GM12873 (cell line): ENCODE data around the gene GFOD1.

ENCODE experiments used
- TF ChIP-seq, protein P1 (sequence below): IDR thresholded peaks from 2 replicates; pipeline ENCODE4 v1.5.1; 2012; ENCODE audit warnings: low read depth, mild to moderate bottlenecking, moderate library complexity, low read length, control low read depth; ENCODE audit not compliant: insufficient read depth; ENCODE audit errors: missing control alignments

GFOD1 gene

DNA sequence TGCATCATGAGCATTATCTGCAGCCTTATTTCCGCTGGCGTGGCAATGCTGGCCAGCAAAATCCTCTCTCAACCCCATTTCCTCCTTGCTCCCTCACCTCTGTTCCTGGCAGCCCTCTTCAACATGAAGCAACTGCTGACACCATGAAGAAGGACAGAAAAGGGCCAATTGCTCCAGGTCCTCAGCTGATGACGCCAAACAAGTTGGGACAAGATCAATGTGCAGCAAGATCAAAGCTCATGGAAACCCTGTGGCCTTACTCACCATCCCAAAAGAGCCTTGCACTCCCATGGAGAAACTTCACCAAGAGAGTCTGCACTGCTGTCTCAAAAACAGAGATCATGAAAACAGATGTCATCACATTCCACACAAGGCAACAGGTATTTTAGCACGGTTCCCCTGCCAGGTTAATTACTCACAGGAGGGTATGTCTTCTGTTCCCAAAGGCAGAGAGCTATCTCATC, 7.4 kb downstream of the GFOD1 start:
- TF ChIP-seq, protein P1, sequence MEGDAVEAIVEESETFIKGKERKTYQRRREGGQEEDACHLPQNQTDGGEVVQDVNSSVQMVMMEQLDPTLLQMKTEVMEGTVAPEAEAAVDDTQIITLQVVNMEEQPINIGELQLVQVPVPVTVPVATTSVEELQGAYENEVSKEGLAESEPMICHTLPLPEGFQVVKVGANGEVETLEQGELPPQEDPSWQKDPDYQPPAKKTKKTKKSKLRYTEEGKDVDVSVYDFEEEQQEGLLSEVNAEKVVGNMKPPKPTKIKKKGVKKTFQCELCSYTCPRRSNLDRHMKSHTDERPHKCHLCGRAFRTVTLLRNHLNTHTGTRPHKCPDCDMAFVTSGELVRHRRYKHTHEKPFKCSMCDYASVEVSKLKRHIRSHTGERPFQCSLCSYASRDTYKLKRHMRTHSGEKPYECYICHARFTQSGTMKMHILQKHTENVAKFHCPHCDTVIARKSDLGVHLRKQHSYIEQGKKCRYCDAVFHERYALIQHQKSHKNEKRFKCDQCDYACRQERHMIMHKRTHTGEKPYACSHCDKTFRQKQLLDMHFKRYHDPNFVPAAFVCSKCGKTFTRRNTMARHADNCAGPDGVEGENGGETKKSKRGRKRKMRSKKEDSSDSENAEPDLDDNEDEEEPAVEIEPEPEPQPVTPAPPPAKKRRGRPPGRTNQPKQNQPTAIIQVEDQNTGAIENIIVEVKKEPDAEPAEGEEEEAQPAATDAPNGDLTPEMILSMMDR: no peak

DNA sequence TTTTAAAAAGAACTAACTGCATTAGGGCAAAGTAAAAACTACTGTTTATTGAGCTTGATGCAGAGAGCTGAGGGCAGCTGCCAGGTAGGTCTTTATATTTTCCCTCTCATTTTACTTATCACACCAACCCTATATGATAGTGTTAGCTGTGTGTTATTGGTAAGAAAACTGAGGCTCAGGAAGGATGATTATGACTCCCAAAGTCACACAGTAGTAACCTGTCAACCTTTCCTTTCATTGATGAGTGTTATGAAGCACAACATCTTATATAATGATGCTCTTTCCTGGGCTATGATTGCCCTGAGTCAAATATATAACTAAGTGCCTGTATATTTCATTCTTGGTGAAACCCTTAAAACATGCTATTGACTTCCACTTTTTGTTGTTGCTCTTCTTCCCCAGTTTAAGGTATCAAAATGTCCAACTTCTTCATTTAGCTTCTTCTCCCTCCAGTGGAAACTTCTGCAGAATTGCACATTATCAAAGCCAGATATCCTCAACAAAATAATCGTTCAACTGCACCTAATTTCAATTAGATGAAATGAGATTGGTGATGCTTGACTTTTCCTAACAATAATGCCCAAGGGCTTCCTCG, 8.1 kb downstream of the GFOD1 start:
- TF ChIP-seq, protein P1: no peak

DNA sequence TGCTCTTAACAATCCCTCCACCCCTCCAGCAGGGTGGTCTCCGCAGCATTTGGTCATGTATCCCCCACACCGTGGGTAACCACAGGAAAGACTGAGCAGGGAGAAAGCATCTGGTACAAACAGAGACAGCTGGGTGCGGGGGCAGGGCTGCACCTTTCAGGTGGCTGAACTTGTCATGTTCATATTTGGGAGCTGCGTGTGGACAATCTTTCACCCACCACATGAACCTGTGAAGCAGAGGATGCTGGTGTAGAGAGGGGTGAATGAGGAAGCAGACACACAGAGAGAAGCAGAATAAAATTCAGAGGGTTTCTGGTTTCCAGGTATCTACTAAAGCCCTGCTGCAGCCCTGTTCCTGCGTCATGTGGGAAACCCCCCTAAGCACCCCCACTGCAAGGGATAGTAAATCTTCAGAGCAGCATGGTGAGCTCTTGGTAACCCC, 8.9 kb downstream of the GFOD1 start:
- TF ChIP-seq, protein P1: no peak

DNA sequence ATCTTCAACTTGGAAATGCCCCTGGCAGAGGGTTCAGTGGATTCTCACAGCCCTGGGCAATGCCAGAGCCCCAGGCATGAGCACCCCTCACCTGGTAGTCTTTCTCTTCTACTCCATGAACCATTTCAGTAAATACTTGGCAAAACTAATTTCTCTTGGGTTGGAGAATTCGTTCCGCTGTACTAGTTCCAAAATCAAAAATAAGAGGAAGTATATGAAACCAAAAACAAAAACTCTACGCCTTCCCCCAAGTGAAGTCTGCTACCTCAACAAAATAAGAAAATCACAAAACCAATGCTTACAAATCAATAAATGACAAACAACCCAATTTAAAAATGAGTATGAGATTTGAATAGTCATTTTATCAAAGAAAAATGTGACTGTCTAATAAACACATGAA, 12.6 kb downstream of the GFOD1 start:
- TF ChIP-seq, protein P1: no peak

DNA sequence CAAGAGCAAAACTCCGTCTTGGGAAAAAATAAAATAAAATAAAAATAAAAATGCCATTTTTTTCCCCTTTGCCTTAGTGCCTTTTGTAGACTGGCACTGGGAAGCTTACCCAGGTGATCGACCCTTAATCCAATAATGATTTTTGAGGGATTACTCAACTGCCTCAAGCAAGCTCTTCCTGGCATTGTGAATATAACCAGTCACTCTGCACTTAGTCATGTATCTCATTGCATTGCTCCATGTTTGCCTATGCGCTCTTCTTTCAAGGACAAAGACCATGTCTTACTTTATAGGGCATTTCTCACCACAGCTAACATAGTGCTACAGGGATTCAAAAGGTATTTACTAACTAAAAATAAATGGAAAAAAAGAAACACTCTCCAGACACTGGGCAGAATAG, 13.0 kb downstream of the GFOD1 start:
- TF ChIP-seq, protein P1: no peak

DNA sequence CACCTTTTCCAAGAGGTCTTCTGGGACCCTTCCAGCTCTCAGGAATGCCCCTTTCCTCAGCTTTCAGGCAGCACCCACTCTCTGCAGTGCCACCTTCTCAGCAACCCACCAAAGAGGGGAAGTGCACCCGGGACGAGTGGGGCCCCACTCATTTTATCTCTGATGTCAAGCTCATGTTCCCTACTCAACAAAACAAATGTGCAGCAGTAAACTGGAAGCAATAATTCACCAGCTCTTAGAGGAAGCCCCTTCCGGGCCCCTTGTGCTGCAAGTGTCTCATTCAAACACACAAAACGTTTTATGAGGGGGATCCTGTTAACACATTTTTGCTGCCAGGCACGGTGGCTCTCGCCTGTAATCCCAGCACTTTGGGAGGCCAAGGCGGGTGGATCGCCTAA, 13.6 kb downstream of the GFOD1 start:
- TF ChIP-seq, protein P1: no peak

DNA sequence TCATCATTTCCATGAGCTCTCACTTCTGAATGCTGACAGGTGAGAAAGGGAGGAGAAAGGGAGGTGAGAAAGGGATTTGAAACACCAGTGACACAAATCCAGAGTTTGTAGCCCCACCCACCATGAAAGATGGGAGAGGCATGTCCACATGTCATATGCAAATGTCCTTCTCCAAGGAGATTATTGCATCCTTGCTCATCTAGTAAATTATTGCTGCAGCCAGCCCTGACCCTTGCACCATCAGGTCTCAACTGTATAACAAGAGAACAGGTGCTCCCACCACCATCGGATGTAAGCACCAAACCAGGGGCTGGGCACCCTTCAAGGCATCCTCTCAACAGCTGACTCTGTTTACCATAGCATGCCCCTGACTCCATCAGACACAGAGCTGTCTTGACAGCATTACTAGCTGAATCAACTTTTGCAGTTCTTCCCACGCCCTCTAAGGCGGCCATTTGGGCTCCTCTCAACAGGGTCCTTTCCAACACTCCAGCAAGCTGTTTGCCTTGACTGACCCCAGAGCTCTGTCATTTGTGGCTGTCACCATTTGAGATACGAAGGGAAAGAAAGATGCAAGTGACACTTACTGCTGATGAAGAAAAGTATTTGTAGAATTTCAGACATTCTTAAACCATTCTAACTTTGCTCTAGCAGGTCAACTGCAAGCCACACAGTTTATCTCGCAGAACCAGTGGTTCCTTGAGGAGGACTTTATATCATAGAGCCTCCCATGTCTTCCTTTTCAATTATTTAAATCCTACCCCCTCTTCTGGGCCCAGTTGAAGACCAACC, 14.2 kb downstream of the GFOD1 start:
- TF ChIP-seq, protein P1: no peak
